B cell (primary cell): Measurements from ENCODE around the gene TAS2R16.

Experiments
- EZH2 ChIP-seq: IDR thresholded peaks from 2 replicates; pipeline ENCODE4 v1.6.1; 2012; ENCODE audit warnings: borderline replicate concordance, low read depth, mild to moderate bottlenecking, moderate library complexity, low read length; ENCODE audit not compliant: insufficient read depth, poor library complexity, severe bottlenecking
- TF ChIP-seq, protein P1 (sequence below): fragments of 200-600 bp; IDR thresholded peaks from one replicate; pipeline ENCODE4 v1.8.0; 2022; ENCODE audit warnings: antibody characterized with exemption, mild to moderate bottlenecking

GRCh38 chr7:123041101-123041500 lies 45.6 kb upstream of the TAS2R16 start:
- TF ChIP-seq EZH2, result no peak
- TF ChIP-seq, protein P1, sequence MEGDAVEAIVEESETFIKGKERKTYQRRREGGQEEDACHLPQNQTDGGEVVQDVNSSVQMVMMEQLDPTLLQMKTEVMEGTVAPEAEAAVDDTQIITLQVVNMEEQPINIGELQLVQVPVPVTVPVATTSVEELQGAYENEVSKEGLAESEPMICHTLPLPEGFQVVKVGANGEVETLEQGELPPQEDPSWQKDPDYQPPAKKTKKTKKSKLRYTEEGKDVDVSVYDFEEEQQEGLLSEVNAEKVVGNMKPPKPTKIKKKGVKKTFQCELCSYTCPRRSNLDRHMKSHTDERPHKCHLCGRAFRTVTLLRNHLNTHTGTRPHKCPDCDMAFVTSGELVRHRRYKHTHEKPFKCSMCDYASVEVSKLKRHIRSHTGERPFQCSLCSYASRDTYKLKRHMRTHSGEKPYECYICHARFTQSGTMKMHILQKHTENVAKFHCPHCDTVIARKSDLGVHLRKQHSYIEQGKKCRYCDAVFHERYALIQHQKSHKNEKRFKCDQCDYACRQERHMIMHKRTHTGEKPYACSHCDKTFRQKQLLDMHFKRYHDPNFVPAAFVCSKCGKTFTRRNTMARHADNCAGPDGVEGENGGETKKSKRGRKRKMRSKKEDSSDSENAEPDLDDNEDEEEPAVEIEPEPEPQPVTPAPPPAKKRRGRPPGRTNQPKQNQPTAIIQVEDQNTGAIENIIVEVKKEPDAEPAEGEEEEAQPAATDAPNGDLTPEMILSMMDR, result no peak
